H1 (cell line): ENCODE data around the gene PLAAT1. TPM values are rescaled to one million over a fixed set of nuclear protein-coding genes. Genes with fewer than 3 reads are reported as not detected.

Experiments used
- CTCF ChIA-PET: fragments of 300-600 bp; sonication (Branson Sonifier 250); formaldehyde crosslinking; loops from one replicate; lab custom pipeline; 2021; ENCODE audit not compliant: partially characterized antibody; lab: Charles Lee
- POLR2A ChIA-PET: fragments of 300-600 bp; sonication (Branson Sonifier 250); formaldehyde crosslinking; loops from one replicate; lab custom pipeline; 2021; ENCODE audit warnings: inconsistent platforms; ENCODE audit not compliant: partially characterized antibody; lab: Charles Lee
- DNase-seq, 2 experiments: peaks; one replicate each; pipeline versions ENCODE4 v3.0.0 to v3.0.0-alpha.2; 2010 to 2022; ENCODE audit warnings: low spot score in 2 of 2, low read depth in 1 of 2, mixed read lengths in 1 of 2
- FAIRE-seq: peaks from 2 replicates; lab custom pipeline; 2011; peaks lifted over from hg19 to GRCh38; lab: Jason Lieb, UNC
- H2AFZ ChIP-seq: 2 replicates; pipeline ENCODE4 v1.8.1; 2012; ENCODE audit warnings: low read length, inconsistent platforms
- H2AK5ac ChIP-seq: 2 replicates; pipeline ENCODE4 v1.6.1; 2013; ENCODE audit warnings: low read depth, low read length
- H2BK120ac ChIP-seq: replicated peaks from 2 replicates; pipeline ENCODE3; 2013; ENCODE audit warnings: low read depth, low read length, inconsistent platforms
- H2BK12ac ChIP-seq: 2 replicates; pipeline ENCODE4 v1.6.1; 2013; ENCODE audit warnings: low read depth, low read length
- H2BK15ac ChIP-seq: 2 replicates; pipeline ENCODE4 v1.6.1; 2013; ENCODE audit warnings: low read length
- H2BK20ac ChIP-seq: 2 replicates; pipeline ENCODE4 v1.6.1; 2013; ENCODE audit warnings: low read length
- H2BK5ac ChIP-seq: 2 replicates; pipeline ENCODE4 v1.6.1; 2013; ENCODE audit warnings: low read depth, low read length
- H3K14ac ChIP-seq: 2 replicates; pipeline ENCODE4 v1.6.1; 2013; ENCODE audit warnings: inconsistent platforms; ENCODE audit not compliant: insufficient read length
- H3K18ac ChIP-seq: 2 replicates; pipeline ENCODE4 v1.6.1; 2013; ENCODE audit warnings: low read length; ENCODE audit errors: extremely low read depth
- H3K23ac ChIP-seq: 2 replicates; pipeline ENCODE4 v1.6.1; 2013; ENCODE audit warnings: inconsistent platforms; ENCODE audit not compliant: insufficient read length
- H3K23me2 ChIP-seq: 2 replicates; pipeline ENCODE4 v1.6.1; 2013; ENCODE audit warnings: low read depth, low read length
- H3K27ac ChIP-seq: 2 replicates; pipeline ENCODE4 v1.6.1; 2011; ENCODE audit warnings: low read depth, low read length, inconsistent platforms
- H3K27me3 ChIP-seq, 4 experiments: replicated peaks in 1 of 4; 1 replicate in 1 of 4; 2 replicates in 3 of 4; pipeline versions ENCODE4 v1.6.1 to v1.8.1; 2011 to 2013; ENCODE audit warnings: low read length in 3 of 4, mild to moderate bottlenecking in 3 of 4, inconsistent platforms in 2 of 4, mixed read lengths in 2 of 4, moderate library complexity in 1 of 4; ENCODE audit not compliant: control insufficient read depth in 3 of 4, insufficient read depth in 3 of 4; ENCODE audit errors: extremely low read depth in 1 of 4
- H3K36me3 ChIP-seq, 4 experiments: 2 replicates each; pipeline versions ENCODE4 v1.6.1 to v1.8.1; 2011 to 2013; ENCODE audit warnings: mild to moderate bottlenecking in 4 of 4, low read length in 3 of 4, moderate library complexity in 2 of 4, control low read depth in 1 of 4, inconsistent platforms in 1 of 4; ENCODE audit not compliant: insufficient read depth in 4 of 4, control insufficient read depth in 2 of 4
- H3K4ac ChIP-seq: replicated peaks from 2 replicates; pipeline ENCODE3; 2013; ENCODE audit warnings: low read length, low read depth, mixed read lengths, inconsistent platforms; ENCODE audit not compliant: insufficient read length
- H3K4me1 ChIP-seq, 4 experiments: replicated peaks in 1 of 4; 1 replicate in 1 of 4; 2 replicates in 3 of 4; pipeline versions ENCODE4 v1.6.1 to v1.8.1; 2011 to 2013; ENCODE audit warnings: low read length in 3 of 4, inconsistent platforms in 2 of 4, mixed read lengths in 1 of 4; ENCODE audit not compliant: insufficient read depth in 4 of 4, control insufficient read depth in 3 of 4
- H3K4me2 ChIP-seq, 2 experiments: 2 replicates each; pipeline versions ENCODE4 v1.6.1 to v1.8.1; 2011 to 2013; ENCODE audit warnings: low read depth in 2 of 2, low read length in 2 of 2, control low read depth in 1 of 2, inconsistent platforms in 1 of 2, mild to moderate bottlenecking in 1 of 2; ENCODE audit not compliant: insufficient read depth in 1 of 2
- H3K4me3 ChIP-seq, 4 experiments: fragments of 200-600, 300-600 bp in 1 of 4; sonication (generic), shearing (Covaris generic), sonication (Bioruptor Twin) in 1 of 4; 2 replicates each; pipeline versions ENCODE4 v1.5.1 to v1.8.1; 2011 to 2016; ENCODE audit warnings: low read length in 4 of 4, low read depth in 3 of 4, control low read depth in 2 of 4, inconsistent platforms in 2 of 4, mild to moderate bottlenecking in 2 of 4, mixed read lengths in 1 of 4, moderate library complexity in 1 of 4; ENCODE audit not compliant: insufficient read depth in 2 of 4; ENCODE audit errors: extremely low read depth in 1 of 4
- H3K56ac ChIP-seq: replicated peaks from 2 replicates; pipeline ENCODE3; 2013; ENCODE audit warnings: low read depth, mild to moderate bottlenecking, mixed read lengths, low read length, inconsistent platforms; ENCODE audit not compliant: insufficient read length
- H3K79me1 ChIP-seq: 2 replicates; pipeline ENCODE4 v1.6.1; 2013; ENCODE audit warnings: low read depth, low read length, control low read depth
- H3K79me2 ChIP-seq, 2 experiments: 2 replicates each; pipeline versions ENCODE4 v1.6.1 to v1.8.1; 2012 to 2013; ENCODE audit warnings: low read length in 2 of 2, mild to moderate bottlenecking in 2 of 2, inconsistent platforms in 1 of 2; ENCODE audit not compliant: insufficient read depth in 2 of 2, control insufficient read depth in 1 of 2
- H3K9ac ChIP-seq, 4 experiments: replicated peaks in 1 of 4; 1 replicate in 1 of 4; 2 replicates in 3 of 4; pipeline versions ENCODE4 v1.6.1 to v1.8.1; 2011 to 2013; ENCODE audit warnings: low read depth in 3 of 4, low read length in 3 of 4, control low read depth in 2 of 4, mild to moderate bottlenecking in 2 of 4, moderate library complexity in 2 of 4, inconsistent platforms in 1 of 4; ENCODE audit errors: extremely low read depth in 1 of 4
- H3K9me3 ChIP-seq, 2 experiments: 2 replicates each; pipeline versions ENCODE4 v1.6.1 to v1.8.1; 2012 to 2013; ENCODE audit warnings: mild to moderate bottlenecking in 2 of 2, moderate library complexity in 2 of 2, control low read depth in 1 of 2, inconsistent platforms in 1 of 2, low read depth in 1 of 2, low read length in 1 of 2, mixed read lengths in 1 of 2; ENCODE audit not compliant: insufficient read depth in 2 of 2
- H4K20me1 ChIP-seq, 2 experiments: replicated peaks in 1 of 2; 2 replicates each; pipeline versions ENCODE3 to v1.8.1; 2011 to 2013; ENCODE audit warnings: inconsistent platforms in 2 of 2, low read length in 2 of 2, mild to moderate bottlenecking in 1 of 2; ENCODE audit not compliant: insufficient read depth in 2 of 2, control insufficient read depth in 1 of 2
- H4K5ac ChIP-seq: 2 replicates; pipeline ENCODE4 v1.6.1; 2013; ENCODE audit warnings: low read length, low read depth, mixed read lengths, inconsistent platforms; ENCODE audit not compliant: insufficient read length
- H4K8ac ChIP-seq: 2 replicates; pipeline ENCODE4 v1.8.0; 2013; ENCODE audit warnings: mild to moderate bottlenecking, moderate library complexity, low read length, inconsistent platforms; ENCODE audit not compliant: insufficient read depth; ENCODE audit errors: extremely low read depth
- H4K91ac ChIP-seq: replicated peaks from 2 replicates; pipeline ENCODE3; 2013; ENCODE audit warnings: low read length, mixed read lengths, inconsistent platforms; ENCODE audit not compliant: insufficient read length
- CHD2 ChIP-seq: IDR thresholded peaks from 2 replicates; pipeline ENCODE4 v1.6.1; 2012; ENCODE audit warnings: low read length, improper control_type of control experiment
- EP300 ChIP-seq, 2 experiments: IDR thresholded peaks; 1 replicate in 1 of 2; 2 replicates in 1 of 2; pipeline ENCODE4 v1.6.1; 2011 to 2012; ENCODE audit warnings: low read depth in 2 of 2, low read length in 2 of 2, mild to moderate bottlenecking in 2 of 2, borderline replicate concordance in 1 of 2, inconsistent platforms in 1 of 2, moderate library complexity in 1 of 2
- EZH2 ChIP-seq: fragments of 200-600 bp; sonication (generic); IDR thresholded peaks from 2 replicates; pipeline ENCODE4 v1.7.1; 2012; ENCODE audit warnings: low read depth, mild to moderate bottlenecking, moderate library complexity, low read length, inconsistent platforms; ENCODE audit not compliant: severe bottlenecking
- FOSL1 ChIP-seq: IDR thresholded peaks from 2 replicates; pipeline ENCODE4 v1.6.1; 2011; ENCODE audit warnings: mild to moderate bottlenecking, low read depth, low read length, moderate library complexity; ENCODE audit not compliant: insufficient read depth
- GABPA ChIP-seq: IDR thresholded peaks from 2 replicates; pipeline ENCODE4 v1.6.1; 2011; ENCODE audit warnings: mild to moderate bottlenecking, low read length, moderate library complexity, borderline replicate concordance; ENCODE audit not compliant: insufficient read depth
- HDAC6 ChIP-seq: IDR thresholded peaks from one replicate; pipeline ENCODE4 v1.7.1; 2012; ENCODE audit warnings: low read depth, mild to moderate bottlenecking, inconsistent platforms, low read length, moderate library complexity
- KDM4A ChIP-seq: IDR thresholded peaks from one replicate; pipeline ENCODE4 v1.7.1; 2012; ENCODE audit warnings: low read depth, mild to moderate bottlenecking, moderate library complexity, low read length, inconsistent platforms; ENCODE audit not compliant: severe bottlenecking
- MAFK ChIP-seq: IDR thresholded peaks from 2 replicates; pipeline ENCODE4 v1.6.1; 2012; ENCODE audit warnings: low read depth, mild to moderate bottlenecking, improper control_type of control experiment, low read length
- MAX ChIP-seq: IDR thresholded peaks from 2 replicates; pipeline ENCODE4 v1.6.1; 2012; ENCODE audit warnings: inconsistent platforms
- RFX5 ChIP-seq: IDR thresholded peaks from 2 replicates; pipeline ENCODE4 v1.6.1; 2011; ENCODE audit warnings: low read depth, low read length, improper control_type of control experiment, borderline replicate concordance
- SIX5 ChIP-seq: IDR thresholded peaks from 2 replicates; pipeline ENCODE4 v1.6.1; 2011; ENCODE audit warnings: mild to moderate bottlenecking, low read depth, low read length
- TAF1 ChIP-seq: IDR thresholded peaks from 2 replicates; pipeline ENCODE4 v1.6.1; 2011; ENCODE audit warnings: mild to moderate bottlenecking, low read depth, low read length
- TEAD4 ChIP-seq: IDR thresholded peaks from 2 replicates; pipeline ENCODE4 v1.6.1; 2012; ENCODE audit warnings: low read depth, low read length, inconsistent platforms, mixed read lengths
- ZNF274 ChIP-seq: IDR thresholded peaks from 2 replicates; pipeline ENCODE4 v1.7.0; 2012; ENCODE audit warnings: low read length, borderline replicate concordance; ENCODE audit errors: extremely low read depth
- WGBS, 2 experiments: shearing (Covaris generic) in 1 of 2; methylation state at CpG; one replicate each; pipeline versions ENCODE4 v1.1.6 to v1.1.7; 2013 to 2015; ENCODE audit warnings: low lambda C conversion rate in 2 of 2, mixed read lengths in 2 of 2, inconsistent platforms in 1 of 2, low coverage in 1 of 2, missing lambda C conversion rate in 1 of 2; ENCODE audit not compliant: insufficient replicate concordance in 2 of 2, insufficient coverage in 1 of 2, insufficient read length in 1 of 2; ENCODE audit errors: extremely low coverage in 1 of 2, missing lambda C conversion rate in 1 of 2; 5-methylcytosine and 5-hydroxymethylcytosine counted together
- polyA plus RNA-seq, 7 experiments: library from polyadenylated mRNA; depleted of rRNA in 3 of 7; stranded (reverse) in 5 of 7; unstranded in 2 of 7; fragments of >200 nt in 5 of 7; fragments of 200-250 nt in 2 of 7; gene quantifications; 1 replicate in 5 of 7; 2 replicates in 1 of 7; 4 replicates in 1 of 7; pipeline versions ENCODE4 v1.2.1 to v1.2.3, GENCODE V29; 2011 to 2013; ENCODE audit warnings: missing spikeins in 2 of 7, mixed read lengths in 2 of 7
- total RNA-seq: library from RNA; stranded (reverse); fragmentation: NEBNext Ultra II Directional; extraction: Animal tissue kit (Norgen Biotek cat#: 25700); gene quantifications from 2 replicates; pipeline ENCODE4 v1.2.1, GENCODE V29; 2021

Gene PLAAT1
- total and polyA plus RNA-seq, 2 of the 8 experiments (the other 6 are each of a cell fraction or from before 2014, with no cell fraction given) = 4.5 to 6.0 TPM

GRCh38 chr3:193196746-193197145 lies 44.3 kb upstream of the PLAAT1 start:
- Histone ChIP-seq H3K18ac (no peak overlapping the region), H3K27ac (no peak overlapping the region), H2BK15ac (no peak overlapping the region), H4K20me1 (no peaks in the 10 kb centered on the region), H3K4me1 (no peaks in the 10 kb centered on the region), H2AFZ (no peak overlapping the region), H3K4me2 (no peak overlapping the region), H3K36me3 (no peaks in the 10 kb centered on the region), H2AK5ac (no peak overlapping the region), H3K27me3 (no peaks in the 10 kb centered on the region), H3K4ac (no peak overlapping the region), H3K79me2 (no peaks in the 10 kb centered on the region), H4K8ac (no peak overlapping the region), H2BK120ac (no peak overlapping the region), H2BK5ac (no peak overlapping the region), H3K23ac (no peak overlapping the region), H4K91ac (no peak overlapping the region), H3K79me1 (no peaks in the 10 kb centered on the region), H3K4me3 (no peak overlapping the region), H3K14ac (no peak overlapping the region), H2BK12ac (no peak overlapping the region), H3K56ac (no peak overlapping the region), H3K23me2 (no peaks in the 10 kb centered on the region), H3K9me3 (no peaks in the 10 kb centered on the region), H3K9ac (no peak overlapping the region), H2BK20ac (no peak overlapping the region), H4K5ac (no peak overlapping the region)
- ChIA-PET POLR2A (no interaction called here), CTCF (no interaction called here)
- 94% methylated on average over 2 of the region's 2 CpGs; no CpG with 5 or more reads in 1 of the 2 experiments for WGBS, 2 experiments
- DNase-seq (no peak), FAIRE-seq (no peak)
- TF ChIP-seq EP300 (IDR thresholded peaks at IDR 0.05; ENCODE audit: borderline replicate concordance in 1 of 2, low read depth in 2 of 2, low read length in 2 of 2) (no peak), MAFK (no peak), FOSL1 (no peak), TEAD4 (no peak), CHD2 (no peak), TAF1 (no peak), SIX5 (no peak), GABPA (no peak), RFX5 (no peak), MAX (no peak), KDM4A (no peak), HDAC6 (no peak), EZH2 (no peak), ZNF274 (no peak)
